GM04504 (cell line): ENCODE data around the gene PTGS2.
"Not testable (repeated sequence)": the region's sequence is repeated elsewhere in the genome, so short reads cannot be mapped to it uniquely, and the experiment has no call there.

Experiments
- DNase-seq: peaks from one replicate; pipeline ENCODE4 v3.0.0-alpha.2; 2012; ENCODE audit warnings: low read depth

The PTGS2 gene

DNA sequence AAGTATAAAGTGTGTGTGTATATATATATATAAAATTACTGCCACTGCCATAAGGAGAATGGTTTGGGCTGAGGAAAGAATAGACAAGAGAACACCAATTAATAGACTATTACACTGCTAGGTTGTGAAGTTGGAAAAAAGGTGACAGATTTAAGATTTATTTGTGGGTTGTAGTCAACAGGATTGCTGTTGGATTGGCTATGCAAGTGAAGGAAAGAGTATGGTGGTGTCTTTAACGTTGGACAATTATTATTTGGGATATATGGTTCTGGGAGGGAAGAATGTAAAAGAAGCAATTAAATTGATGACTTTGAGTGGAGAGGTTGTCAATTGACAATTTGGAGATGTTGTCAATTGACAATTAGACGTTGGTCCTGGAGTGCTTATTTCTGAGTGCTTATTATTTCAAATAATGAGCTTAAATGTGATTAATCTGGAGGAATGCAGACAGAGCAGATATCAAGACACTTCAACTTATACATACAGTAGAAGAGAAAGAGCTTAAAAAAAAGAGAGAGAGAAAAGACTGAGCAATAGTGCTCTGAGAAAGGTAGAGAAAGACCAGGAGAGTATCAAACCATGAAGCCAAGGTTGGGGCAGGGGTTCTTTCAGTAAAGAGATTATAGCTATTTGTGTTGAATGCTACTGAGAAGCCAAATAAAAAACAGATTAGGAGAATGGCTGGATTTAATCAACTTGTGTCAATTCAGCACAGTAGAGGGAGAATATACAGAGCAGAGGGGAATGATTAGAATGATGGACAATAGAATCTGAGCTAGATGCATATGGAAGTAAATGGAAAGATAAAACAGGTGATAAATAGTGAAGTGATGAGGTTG is 9.7 kb downstream of the PTGS2 start:
- no peak for DNase-seq

DNA sequence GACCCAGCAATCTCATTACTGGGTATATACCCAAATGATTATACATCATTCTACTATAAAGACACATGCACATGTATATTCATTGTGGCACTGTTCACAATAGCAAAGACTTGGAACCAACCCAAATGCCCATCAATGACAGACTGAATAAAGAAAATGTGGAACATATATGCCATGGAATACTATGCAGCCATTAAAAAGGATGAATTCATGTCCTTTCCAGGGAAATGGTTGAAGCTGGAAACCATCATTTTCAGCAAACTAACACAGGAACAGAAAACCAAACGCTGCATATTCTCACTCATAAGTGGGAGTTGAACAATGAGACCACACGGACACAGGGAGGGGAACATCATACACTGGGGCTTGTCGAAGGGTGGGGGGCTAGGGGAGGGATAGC is 10.4 kb downstream of the PTGS2 start:
- DNase-seq, result not testable (repeated sequence)

DNA sequence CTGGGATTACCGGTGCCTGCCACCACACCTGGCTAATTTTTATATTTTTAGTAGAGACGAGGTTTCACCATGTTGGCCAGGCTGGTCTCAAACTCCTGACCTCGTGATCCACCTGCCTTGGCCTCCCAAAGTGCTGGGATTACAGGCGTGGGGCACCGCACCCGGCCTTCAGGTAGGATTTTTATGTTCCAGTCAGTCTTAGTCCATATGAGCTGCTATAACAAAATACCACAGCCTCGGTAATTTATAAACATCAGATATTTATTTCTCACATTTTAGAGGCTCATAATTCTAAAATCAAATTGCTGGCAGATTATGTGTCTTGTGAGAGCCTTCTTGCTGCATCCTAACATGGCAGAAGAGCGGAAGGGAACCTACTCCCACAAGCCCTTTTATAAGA is 16.0 kb downstream of the PTGS2 start:
- not testable (repeated sequence) for DNase-seq

DNA sequence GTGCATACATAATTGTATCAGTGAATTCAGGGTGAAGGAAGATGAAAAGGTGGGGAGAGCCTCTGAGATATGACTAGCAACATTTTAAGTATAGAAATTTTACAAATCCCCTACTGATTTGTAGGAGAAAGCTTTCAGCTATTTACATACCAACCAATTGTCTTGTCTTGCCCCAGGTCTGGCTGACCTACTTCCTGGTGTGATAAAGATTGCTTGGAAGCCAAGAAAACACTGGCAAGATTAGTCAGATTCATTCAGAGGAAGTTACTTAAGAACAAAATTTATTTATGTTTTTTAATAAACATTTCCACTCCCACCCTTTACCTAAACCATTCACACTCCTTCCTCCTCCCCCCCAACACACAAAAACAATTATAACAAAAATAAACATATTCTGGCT is 17.5 kb downstream of the PTGS2 start:
- no peak for DNase-seq

DNA sequence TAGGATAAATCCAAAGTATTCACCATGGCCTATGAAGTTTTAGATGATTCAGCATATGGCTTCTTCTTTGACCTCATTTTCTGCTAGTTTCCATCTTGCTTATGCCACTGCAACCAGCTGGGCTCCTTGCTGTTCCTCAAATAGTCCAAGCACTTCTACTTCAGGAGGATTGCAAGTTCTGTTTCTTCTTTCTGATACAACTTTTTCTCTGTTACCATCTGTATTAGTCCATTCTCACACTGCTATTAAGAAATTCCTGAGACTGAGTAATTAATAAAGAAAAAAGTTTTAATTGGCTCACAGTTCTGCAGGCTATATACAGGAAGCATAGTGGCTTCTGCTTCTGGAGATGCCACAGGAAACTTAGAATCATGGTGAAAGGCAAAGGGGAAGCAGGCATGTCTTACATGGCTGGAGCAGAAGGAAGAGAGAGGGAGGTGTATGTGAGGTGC is 20.3 kb downstream of the PTGS2 start:
- no peak for DNase-seq

DNA sequence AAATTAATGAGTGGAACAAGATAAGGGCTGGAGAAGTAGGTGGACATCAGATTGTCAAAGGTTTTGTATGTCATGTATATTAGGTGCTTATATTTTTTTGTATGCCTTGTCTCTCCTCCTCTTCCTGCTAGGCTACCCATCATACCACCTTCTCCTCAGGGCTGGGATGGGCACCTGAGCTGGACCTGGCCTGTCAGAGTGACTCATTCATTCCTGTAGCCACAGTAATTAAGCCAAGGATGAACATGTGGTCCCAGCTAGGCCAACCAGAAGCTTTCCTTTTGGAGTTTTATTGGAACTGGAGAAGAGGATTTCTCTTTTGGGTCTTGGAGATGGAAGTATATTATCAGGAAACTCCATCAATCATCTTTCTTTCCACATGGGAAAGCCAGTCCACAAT is 21.2 kb downstream of the PTGS2 start:
- DNase-seq, result no peak

DNA sequence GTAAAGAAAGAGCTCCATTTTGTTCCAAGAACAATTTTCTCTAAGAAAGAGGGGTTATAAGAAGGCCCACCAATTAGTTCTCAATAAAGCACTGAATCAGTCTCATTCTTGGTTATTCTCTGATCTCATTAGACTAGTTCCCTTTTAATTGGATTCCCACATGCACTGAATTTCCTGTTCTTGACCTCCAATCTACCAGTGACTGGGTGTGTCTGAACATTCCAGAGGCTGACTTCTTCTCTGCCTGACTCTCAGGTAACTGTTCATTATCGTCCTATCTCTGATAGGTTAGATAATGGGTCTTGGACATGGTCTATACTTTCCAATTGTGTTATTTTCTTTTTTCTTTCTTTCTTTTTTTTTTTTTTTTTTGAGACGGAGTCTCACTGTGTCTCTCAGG is 22.7 kb downstream of the PTGS2 start:
- no peak for DNase-seq

DNA sequence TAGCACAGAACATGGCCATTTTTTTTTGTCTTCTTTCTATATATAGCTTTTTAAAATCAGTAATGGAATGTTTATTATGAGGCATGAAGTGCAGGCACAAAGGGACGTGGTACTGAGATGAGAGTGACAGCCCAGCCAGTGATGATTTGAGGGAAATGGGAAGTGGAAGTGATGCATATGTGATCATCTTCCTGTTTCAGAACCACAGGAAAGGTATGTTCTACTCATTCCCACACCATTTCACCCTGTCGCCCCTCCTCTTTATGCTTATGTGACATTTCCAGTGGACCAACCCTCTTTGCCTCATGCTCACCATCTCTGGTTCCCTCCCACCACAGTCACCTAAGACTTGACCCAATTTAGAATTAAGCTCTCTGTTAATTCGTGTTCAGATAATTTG is 24.3 kb downstream of the PTGS2 start:
- DNase-seq, result no peak

DNA sequence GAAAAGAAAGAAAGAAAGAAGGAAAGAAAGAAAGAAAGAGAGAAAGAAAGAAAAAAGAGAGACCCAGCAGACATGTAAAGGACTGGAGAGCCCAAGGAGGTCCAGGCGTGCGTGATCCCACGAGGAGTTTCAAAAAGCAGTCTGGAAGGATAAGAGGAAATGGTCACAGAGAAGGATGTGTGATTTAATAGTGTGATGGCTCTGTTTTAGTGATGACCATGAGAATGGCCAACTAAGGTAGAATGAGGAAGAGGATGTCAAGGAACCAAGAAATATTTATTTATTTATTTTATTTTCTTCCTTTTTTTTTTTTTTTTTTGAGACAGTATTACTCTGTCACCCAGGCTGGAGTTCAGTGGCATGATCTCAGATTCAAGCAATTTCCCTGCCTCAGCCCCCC is 25.5 kb downstream of the PTGS2 start:
- DNase-seq, result no peak

DNA sequence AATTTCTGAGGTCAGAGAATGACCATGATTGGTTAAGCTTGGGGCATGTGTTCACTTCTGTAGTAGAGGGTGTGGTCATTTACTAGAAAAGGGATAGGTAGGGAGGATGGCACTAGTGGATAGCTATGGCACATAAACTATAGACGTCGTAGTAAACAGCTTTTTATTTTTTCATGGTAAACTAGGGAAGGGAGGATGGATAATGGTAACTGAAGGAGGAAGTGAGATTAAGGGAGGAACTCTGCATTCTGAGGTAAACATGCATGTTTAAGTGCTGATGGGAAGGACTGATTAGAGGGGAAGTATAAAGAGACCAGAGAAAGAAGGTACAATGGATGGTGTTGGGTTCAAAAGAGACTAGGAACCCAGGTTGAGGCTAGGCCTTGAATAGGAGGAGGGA is 26.9 kb downstream of the PTGS2 start:
- no peak for DNase-seq

DNA sequence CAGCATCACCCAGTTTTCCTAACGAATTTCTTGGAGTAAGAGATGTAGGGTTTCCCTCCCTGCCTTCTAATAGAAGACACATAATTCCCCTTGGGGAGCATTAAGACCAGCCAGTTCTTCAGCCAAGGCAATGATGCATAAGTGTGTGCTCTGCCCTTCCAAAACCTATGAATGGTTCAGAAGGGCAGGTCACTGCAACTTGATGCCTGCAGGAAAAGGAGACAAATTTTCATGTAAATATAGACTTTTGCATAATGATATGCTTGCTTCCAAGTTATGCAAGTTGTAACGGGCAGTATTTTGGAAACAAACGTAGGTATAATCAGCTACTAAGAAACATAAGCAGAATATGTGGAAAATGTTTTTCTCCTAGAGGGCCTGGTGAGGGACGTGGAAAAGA is 31.6 kb downstream of the PTGS2 start:
- DNase-seq, result no peak

DNA sequence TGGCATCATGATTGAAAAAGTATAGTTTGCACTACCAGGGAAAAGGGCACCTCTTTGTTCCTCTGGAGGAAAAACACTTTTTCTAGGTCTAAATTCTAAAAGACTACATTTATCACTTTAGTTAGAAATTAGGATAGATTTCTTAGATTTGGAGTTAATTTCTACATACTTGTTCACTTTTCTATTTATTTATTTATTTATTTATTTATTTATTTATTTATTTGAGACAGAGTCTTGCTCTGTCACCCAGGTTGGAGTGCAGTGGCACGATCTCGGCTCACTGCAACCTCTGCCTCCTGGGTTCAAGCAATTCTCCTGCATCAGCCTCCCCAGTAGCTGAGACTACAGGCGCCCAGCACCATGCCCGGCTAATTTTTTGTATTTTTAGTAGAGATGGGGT is 32.2 kb downstream of the PTGS2 start:
- not testable (repeated sequence) for DNase-seq

DNA sequence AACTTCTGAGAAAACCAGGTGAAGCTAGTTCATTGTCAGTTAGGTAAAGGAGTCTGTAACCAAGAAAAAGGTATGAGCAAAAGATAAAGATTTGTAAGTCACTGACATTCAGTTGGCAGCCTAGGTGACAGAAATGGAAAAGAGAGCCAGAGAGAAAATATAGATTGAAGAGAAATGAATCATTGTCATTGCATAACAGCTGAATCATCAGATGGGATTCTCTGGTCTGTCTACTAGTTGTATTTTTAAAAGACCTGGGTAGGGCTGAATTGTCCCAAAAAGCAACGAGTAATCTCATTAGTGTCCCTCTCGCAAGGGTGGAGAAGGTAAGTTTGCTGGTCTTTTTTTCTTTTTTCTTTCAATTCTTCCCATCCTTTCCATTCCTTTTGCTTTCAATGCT is 36.6 kb downstream of the PTGS2 start:
- no peak for DNase-seq

DNA sequence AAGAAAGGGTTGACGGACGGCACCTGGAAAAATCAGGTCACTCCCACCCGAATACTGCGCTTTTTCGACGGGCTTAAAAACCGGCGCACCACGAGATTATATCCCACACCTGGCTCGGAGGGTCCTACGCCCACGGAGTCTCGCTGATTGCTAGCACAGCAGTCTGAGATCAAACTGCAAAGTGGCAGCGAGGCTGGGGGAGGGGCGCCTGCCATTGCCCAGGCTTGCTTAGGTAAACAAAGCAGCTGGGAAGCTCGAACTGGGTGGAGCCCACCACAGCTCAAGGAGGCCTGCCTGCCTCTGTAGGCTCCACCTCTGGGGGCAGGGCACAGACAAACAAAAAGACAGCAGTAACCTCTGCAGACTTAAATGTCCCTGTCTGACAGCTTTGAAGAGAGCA is 42.7 kb downstream of the PTGS2 start:
- DNase-seq, result not testable (repeated sequence)

DNA sequence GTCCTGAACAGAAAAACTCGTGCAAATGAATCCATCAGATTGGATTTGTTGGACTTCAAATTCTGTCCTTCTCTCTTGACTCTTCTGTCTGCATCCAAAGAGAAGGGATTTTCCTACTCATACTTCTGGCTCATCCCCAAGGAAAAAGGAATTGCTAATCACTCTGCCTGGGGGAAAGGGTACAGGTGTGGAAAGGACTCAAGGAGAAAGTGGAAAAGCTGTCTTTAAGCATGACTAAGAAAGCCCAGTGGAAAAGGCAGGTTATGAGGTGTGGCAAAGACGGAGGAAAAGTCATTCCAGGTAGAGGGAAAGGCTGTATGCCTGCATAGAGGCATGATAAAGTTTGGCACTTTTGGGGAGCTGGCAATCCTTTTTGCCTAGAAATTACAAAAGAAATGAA is 43.4 kb downstream of the PTGS2 start:
- DNase-seq, result no peak

DNA sequence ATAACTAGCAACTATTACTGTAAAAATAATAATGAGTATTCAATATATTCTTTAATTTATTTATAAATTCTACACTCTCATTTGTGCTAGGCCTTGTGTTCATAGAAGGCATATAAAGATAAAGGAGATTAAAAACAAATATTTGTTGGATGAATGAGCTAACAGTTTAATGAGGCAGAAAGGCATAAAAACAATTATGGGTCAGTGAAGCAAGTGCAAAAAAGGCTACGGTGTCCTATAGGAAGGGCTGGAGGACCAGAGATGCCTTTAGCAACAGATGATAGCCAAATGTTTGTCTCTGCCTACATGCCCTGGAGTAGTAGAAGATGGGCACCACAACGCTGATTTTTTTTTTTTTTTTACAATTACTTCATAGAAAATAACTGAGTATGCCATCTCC is 45.7 kb downstream of the PTGS2 start:
- no peak for DNase-seq

DNA sequence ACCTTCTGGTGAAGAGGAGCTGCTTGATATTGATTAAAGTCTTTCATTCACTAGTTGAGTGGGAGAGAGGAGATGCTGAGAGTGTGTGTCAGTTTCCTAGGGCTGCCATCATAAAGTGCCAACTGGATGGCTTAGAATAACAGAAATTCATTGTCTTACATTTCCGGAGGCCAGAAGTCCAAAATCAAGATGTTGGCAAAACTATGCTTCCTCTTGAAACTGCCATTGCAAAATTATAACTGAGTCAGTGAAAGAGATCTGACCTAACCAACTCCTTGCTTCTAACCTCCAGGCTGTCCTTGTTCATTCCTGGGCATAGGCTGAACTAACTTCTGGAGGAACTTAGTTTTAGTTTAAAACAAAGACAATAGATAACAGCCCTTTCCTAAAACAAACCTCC is 47.1 kb downstream of the PTGS2 start:
- DNase-seq, result no peak

DNA sequence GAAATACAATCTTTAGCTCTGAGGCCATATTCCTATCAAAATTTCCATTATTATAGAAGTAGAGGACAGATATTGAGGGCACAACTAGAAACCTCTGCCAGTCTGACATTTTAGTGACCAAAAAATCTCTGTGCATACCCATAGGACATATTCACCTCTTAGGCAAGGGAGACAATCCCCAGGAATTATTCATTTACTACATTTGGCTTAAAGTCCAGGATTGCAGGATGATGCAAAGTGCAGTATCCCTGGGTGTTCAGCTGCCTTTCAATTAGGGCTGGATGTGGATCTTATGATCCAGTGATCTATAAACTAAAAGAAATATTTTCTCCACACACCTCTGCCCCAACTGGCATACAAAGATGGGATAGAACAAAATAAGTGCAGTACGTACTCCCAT is 50.9 kb downstream of the PTGS2 start:
- no peak for DNase-seq

DNA sequence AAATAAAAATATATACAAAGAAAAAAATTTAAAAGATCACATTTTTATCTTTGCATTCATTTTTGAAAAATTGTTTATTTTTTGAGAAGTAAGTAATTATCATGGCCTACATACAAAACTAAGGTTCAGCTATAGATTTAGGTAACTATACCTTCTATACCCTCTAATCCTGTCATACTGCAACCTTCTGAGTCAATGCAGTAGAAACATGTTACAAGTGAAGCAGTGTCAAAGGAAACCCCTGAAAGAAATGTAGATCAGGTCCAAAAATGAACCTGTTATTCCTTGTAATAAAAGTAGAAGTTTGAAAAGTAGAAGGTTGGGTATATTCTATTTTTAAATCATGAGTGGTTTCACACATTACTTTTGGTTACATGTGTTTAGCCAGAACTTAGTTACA is 51.3 kb downstream of the PTGS2 start:
- DNase-seq, result no peak

DNA sequence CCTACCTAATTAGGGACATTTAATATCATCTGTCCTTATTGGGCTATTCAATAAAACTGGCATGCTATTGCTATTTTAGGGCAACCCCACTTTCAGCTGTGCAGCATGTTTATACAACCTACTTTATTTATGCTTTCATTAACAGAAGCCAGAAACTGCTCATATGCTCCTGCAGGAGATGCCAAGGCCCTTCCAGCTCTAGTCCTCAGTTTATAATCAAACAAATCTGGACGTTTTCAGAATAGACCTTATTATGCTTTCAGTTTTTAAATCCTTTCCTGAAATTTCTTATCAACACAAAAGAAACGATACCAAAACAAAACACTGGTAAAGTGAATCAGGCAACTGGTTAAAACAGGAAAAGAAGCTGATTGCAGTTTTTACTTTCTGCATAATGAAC is 53.2 kb downstream of the PTGS2 start:
- DNase-seq, result no peak

DNA sequence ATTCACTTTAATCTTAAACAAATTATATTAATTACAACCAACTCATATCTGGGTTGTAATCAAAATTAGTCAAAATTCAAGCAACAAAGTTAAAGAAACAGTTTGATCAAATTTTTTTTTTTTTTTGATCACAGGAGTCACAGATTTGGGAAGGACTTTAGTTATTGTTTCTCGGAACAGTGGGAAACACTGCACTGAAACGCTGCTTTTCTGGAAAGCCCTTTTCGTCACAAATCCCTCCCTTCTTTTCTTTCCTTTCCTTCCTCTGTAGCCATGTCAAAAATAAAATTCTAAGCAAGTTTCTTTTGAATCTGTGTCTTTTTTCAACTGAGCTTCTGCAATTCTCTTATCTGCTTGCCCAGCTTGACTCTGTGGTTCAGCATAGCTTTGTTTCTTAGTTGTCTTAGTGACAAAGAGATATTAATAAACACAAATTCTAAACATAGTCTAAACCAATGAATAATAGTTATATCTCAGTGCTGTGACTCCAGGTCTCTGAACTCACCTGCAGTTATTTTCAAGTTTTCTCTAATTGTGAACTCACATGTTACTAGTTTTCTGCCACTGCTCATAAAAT is 53.8 kb downstream of the PTGS2 start:
- no peak for DNase-seq

DNA sequence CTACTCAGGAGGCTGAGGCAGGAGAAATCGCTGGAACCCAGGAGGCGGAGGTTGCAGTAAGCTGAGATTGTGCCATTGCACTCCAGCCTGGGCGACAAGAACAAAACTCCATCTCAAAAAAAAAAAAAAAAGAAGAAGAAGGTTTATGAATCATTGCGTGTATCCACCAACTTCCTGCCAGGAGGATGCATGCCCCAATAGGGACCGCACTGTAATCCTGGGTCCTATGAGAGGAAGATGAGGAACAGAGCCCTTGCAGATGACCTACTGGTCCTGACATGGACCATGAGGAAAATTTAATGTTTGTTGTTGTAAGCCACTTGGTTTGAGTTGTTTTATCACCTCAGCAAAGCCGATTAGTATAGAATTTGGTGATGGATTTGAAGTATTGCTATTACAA is 56.7 kb downstream of the PTGS2 start:
- DNase-seq, result no peak
